Hematopoietic multipotent progenitor cell treated with erythropoietin and hydrocortisone succinate and interleukin-3 and kit ligand, for 4 days (in vitro differentiated cells): Measurements from ENCODE around the gene RNF167.
"Not testable (repeated sequence)": the region's sequence is repeated elsewhere in the genome, so short reads cannot be mapped to it uniquely, and the experiment has no call there.

Experiments
- DNase-seq: peaks from one replicate; pipeline ENCODE4 v3.0.0-alpha.2; 2015

RNF167 gene

DNA sequence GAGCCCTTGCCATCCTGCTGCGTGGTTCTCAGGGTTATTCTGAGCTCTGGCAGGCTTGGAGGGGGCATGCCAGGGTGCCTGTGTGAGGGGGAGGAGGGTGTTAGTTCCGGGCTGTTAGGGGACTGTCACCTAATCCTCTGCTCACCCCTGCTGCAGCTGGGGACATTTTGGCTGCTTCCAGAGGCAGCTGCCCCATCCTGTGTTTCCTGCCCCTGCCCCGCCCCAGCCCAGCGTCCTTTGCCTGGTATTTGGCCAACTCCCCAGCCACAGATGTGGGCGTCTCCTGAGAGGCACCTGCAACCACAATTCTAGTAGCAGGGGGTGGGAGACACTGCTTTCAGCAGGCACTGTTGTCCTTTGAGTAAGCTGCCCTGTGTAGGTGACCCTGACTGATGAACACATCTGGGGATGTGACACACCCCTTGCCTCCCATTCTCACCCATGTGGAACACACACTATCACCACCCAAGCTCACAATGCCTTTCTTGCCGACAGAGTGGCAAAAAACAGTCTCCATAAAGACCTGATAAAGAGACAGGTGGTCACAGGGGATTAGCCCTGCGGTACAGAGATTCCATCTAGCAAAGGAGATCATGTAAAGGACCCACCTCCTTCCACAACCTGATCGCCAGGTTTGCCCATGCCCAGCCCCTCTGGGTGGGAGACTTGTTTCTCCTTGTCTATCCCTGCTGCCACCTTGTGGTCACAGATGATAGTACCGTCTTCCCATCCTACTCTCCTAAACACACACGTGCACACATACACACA is 36.8 kb upstream of the RNF167 start, which contains the start of gene CHRNE:
Gene CHRNE (minus strand): TSS at position 48 of the 768 bp plus-strand sequence. CDS start 35 bp downstream, at position 13.
- peak; percentile 89 for DNase-seq

DNA sequence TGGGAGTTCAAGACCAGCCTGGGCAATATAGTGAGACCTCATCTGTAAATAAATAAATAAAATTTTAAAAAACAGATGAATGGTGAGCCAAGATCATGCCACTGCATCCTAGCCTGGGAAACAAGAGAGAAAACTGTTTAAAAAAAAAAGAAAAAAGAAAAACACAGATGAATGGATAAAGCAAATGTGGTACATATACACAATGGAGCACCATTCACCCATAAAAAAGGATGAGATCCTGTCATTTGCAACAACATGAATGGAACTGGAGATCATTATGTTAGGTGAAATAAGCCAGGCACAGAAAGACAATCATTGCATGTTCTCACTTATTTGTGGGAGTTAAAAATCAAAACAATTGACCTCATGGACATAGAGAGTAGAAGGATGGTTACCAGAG is 33.4 kb upstream of the RNF167 start:
- DNase-seq, result not testable (repeated sequence)

DNA sequence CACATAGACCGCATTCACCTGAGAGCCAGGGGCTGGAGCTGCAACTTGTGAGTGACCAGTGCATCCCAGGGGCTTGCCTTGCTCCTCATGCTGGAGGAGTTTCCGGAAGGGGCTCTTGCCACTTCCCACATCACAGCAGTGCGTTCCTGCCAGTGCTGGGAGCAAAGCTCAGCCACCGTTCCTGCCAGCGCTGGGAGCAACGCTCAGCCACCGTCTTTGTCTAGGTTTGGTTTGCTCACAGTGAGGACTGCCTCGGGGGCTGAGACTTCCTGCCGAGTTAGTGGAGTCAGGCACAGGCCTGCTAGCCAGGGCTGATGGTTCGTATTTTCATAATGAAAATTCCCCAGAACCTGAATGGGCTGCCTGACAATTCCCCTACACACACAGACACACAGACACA is 31.8 kb upstream of the RNF167 start:
- DNase-seq, result no peak

DNA sequence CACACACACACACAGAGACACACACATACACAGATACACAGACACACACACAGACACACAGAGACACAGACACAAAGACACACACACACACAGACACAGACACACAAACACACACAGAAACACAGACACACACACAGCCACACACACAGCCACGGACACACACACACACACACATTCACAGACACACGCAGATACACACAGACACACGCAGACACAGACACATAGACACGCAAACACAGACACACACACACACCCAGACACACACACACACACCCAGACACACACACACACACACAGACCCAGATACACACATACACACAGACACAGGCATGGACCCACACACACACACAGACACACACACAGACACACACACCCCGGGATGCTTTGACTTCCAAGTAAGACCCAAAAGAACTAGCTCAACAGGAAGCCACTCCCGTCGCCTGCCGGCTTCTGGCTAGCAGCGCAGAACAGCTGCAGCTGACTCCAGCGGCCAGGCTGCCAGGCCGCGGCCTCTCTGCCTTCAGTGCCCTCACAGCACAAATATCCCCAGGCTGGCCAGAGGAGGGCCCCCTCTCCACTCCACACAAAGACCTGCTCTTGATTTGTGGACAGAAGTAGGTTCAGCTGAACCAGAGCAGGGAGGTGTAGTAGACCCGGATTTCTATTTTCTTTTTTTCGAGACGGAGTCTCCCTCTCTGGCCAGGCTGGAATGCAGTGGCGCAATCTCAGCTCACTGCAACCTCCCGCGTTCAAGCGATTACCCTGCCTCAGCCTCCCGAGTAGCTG is 31.2 kb upstream of the RNF167 start:
- DNase-seq, result peak; percentile 96

DNA sequence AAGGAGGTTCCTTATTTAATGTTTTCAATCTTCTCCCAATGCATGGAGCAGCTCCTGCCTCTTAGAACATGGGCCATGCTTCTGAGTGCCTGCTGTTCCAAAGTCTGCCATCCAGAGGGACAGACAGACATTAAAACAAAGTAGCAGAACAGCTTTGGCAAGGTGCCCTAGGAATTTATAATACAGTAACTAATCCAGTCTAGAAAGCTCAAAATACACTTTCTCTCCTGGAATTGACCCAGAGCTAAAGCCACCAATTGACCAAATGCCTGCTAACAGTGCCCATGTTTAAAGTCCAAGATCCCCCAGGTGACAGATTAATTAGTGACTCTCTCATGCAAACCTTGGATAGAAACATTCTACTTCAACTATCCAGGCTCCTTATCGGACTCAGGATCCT is 26.1 kb upstream of the RNF167 start:
- no peak for DNase-seq

DNA sequence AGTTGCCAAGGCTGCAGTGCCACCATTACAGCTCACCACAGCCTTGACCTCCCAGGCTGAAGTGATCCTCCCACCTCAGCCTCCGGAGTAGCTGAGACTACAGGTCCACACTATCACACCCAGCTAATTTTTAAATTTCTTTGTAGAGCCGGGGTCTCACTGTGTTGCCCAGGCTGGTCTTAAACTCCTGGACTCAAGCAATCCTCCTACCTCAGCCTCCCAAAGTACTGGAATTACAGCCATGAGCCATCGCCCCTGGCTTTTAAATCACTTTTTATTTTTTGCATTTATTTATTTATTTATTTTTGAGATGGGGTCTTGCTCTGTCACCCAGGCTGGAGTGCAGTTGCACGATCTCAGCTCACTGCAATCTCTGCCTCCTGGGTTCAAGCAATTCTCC is 25.5 kb upstream of the RNF167 start:
- not testable (repeated sequence) for DNase-seq

DNA sequence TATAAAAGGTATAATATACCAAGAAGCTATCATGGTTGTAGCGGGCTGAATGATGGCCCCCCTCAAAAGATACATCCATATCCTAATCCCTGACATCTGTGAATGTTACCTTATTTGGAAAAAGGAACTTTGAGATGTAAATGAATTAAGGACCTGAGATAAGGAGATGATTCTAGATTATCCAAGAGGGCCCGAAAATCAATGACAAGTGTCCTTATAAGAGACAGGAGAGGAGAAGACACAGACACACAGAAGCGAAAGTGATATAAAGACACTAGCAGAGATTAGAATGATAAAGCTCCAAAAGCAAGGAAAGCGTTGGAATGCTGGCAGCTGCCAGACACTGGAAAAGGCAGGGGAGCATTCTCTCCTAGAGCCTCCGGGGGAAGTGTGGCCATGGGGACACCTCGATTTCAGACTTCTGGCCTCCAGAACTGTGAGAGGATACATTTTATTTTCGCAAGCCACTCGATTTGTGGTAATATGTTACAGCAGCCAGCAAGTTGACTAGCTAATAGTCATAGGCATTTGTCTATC is 20.5 kb upstream of the RNF167 start:
- no peak for DNase-seq

DNA sequence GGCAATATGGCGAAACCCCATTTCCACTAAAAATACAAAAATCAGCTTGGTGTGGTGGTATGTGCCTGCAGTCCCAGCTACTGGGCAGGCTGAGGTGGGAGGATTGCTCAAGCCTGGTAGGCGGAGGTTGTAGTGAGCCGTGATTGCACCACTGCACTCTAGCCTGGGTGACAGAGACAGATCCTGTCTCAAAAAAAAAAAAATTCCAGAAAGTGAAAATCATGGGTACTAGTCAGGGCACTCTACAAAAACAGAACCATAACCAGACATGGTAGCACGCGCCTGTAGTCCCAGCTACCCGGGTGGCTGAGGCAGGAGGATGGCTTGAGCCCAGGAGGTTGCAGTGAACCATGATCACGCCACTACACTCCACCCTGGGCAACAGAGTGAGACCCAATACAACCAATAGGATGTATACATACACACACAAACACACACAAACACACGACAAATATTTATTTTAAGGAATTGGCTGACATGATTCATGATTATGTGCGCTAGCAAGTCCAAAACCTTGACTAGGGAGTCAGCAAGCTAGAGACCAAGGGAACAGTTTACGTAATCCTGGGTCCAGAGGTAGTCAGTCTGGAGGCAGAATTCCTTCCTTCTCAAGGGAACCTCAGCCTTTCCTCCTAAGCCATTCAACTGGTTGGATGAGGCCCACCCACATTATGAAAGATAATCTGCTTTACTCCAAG is 19.6 kb upstream of the RNF167 start:
- DNase-seq, result peak; percentile 64

DNA sequence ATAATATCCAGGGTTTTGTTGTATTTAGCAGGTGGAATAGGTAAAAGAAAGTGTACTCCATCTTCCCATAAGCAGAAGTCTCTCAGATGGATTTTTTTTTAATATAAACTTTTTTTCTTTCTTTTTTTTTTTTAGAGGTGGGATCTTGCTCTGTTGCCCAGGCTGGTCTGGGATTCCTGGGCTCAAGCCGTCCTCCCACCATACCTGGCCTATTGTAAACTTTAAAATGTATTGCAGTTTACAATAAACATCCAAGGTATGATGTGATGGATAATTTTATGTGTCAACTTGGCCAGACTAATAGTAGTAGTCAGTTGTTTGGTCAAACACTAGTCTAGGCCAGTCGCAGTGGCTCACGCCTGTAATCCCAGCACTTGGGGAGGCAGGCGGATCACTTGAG is 18.7 kb upstream of the RNF167 start:
- DNase-seq, result no peak

DNA sequence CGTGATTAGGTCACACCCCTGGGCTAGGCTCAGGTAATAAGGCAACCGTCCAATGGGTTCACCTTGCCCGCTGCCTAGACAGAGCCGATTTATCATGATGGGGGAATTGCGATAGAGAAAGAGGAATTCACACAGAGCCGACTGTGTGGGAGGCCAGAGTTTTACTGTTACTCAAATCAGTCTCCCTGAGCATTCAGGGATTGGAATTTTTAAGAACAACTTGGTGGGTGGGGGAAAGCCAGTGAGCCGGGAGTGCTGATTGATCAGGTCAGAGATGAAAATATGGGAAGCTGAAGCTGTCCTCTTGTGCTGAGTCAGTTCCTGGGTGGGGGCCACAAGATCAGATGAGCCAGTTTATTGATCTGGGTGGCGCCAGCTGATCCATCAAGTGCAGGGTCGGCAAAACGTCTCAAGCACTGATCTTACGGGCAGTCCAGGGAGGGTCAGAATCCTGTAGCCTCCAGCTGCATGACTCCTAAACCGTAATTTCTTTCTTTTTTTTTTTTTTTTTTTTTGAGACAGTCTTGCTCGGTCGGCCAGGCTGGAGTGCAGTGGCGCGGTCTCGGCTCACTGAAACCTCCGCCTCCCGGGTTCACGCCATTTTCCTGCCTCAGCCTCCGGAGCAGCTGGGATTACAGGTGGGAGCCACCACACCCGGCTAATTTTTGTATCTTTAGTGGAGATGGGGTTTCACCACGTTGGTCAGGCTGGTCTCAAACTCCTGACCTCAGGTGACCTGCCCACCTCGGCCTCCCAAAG is 13.3 kb upstream of the RNF167 start:
- not testable (repeated sequence) for DNase-seq

DNA sequence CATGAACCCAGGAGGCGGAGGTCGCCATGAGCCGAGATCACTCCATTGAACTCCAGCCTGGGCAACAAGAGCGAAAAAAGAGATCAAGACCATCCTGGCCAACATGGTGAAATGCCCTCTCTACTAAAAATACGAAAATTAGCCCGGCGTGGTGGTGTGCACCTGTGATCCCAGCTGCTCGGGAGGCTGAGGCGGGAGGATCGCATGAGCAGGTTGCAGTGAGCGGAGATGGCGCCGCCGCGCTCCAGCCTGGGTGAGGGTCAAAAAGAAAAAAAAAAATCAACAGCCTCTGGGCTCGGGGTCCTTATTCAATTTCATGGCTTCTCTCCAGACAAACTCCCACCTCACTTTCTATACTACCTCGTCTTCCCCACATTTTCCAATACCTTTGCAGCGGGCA is 11.2 kb upstream of the RNF167 start:
- DNase-seq, result no peak

DNA sequence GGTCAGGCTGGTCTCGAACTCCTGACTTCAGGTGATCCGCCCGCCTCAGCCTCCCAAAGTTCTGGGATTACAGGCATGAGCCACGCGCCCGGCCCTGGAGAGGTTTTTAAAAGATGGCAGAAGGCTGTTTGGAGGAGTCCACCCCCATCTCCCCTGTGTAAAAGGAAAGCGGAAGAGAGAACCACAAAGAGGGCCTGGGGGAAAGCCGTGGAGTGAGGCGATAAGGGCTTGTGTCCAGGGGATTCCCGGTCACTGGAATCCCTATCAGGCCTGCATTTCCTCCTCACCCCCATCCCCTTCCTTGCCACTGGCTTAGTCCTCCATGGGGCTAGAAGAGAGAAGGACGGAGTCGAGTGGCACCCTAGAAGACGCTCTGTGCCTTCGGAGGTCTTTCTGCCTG is 8.1 kb upstream of the RNF167 start, which contains the start of gene GP1BA:
Gene GP1BA (plus strand): TSS at position 315 of the 400 bp plus-strand sequence. CDS start 328 bp downstream, outside the sequence.
- DNase-seq, result peak; percentile 69

DNA sequence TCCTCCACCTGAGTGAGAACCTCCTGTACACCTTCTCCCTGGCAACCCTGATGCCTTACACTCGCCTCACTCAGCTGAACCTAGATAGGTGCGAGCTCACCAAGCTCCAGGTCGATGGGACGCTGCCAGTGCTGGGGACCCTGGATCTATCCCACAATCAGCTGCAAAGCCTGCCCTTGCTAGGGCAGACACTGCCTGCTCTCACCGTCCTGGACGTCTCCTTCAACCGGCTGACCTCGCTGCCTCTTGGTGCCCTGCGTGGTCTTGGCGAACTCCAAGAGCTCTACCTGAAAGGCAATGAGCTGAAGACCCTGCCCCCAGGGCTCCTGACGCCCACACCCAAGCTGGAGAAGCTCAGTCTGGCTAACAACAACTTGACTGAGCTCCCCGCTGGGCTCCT is 7.3 kb upstream of the RNF167 start:
- no peak for DNase-seq

DNA sequence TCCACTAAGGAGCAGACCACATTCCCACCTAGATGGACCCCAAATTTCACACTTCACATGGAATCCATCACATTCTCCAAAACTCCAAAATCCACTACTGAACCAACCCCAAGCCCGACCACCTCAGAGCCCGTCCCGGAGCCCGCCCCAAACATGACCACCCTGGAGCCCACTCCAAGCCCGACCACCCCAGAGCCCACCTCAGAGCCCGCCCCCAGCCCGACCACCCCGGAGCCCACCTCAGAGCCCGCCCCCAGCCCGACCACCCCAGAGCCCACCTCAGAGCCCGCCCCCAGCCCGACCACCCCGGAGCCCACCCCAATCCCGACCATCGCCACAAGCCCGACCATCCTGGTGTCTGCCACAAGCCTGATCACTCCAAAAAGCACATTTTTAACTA is 6.4 kb upstream of the RNF167 start:
- DNase-seq, result no peak

DNA sequence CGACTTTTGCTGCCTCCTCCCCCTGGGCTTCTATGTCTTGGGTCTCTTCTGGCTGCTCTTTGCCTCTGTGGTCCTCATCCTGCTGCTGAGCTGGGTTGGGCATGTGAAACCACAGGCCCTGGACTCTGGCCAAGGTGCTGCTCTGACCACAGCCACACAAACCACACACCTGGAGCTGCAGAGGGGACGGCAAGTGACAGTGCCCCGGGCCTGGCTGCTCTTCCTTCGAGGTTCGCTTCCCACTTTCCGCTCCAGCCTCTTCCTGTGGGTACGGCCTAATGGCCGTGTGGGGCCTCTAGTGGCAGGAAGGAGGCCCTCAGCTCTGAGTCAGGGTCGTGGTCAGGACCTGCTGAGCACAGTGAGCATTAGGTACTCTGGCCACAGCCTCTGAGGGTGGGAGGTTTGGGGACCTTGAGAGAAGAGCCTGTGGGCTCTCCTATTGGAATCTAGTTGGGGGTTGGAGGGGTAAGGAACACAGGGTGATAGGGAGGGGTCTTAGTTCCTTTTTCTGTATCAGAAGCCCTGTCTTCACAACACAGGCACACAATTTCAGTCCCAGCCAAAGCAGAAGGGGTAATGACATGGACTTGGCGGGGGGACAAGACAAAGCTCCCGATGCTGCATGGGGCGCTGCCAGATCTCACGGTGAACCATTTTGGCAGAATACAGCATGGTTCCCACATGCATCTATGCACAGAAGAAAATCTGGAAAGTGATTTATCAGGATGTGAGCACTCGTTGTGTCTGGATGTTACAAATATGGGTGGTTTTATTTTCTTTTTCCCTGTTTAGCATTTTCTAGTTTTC is 5.7 kb upstream of the RNF167 start:
- DNase-seq, result peak; percentile 83

DNA sequence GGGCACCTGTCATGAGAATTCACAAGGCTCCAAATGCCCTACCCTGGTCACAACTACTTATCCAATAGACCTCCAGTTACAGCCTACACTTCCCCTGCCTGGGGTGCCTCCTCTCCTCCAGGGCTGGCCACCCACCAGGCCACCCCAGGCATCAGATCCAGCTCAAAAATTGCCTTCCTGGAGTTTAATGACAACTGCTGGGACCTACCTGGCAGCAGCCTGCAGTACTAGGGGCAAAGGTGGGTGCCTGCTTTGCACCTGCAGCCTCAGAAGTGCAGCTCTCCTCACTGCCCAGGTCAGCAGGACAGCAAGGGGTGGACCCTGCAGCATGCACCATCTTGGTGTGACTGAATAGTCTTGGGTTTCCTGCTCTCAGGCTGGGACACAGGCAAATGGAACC is 4.4 kb upstream of the RNF167 start:
- DNase-seq, result no peak

DNA sequence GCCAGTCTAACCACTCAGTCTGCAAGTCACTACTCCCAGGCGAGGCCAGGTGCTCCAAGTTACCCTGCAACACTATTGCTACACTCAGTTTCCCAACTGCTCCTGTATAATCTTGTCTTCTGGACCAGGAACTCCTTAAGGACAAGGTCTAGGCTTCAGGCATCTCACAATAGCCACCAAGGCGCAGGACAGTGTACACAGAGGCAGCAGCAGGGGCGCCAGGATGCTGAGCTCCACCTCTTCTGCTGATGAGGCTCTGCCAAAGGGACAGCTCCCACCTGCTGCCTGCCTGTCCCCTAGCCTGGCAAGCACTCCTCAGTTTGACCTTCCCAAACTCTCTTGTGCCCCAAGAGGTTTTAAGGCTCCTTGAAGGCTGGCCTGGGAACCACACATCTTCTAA is 3.6 kb upstream of the RNF167 start:
- DNase-seq, result no peak

DNA sequence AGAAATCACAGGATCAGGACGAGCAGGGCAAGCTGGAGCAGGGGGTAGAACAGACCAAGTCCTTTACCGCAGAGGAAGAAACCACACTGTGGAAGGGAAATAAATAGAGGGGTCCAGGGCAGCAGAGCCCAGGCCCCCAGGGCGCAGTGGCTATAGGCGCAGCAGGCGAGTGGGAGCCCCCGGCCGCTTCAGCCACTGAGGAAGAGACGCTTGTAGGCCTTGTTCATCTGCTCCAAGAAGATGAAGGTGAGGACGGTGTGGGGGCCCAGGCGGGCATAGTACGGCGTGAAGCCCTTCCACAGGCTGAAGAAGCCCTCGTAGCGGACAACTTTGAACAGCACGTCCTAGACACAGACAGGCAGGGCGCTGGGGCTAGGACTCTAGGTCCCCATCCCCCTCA is 2.5 kb upstream of the RNF167 start:
- DNase-seq, result no peak

DNA sequence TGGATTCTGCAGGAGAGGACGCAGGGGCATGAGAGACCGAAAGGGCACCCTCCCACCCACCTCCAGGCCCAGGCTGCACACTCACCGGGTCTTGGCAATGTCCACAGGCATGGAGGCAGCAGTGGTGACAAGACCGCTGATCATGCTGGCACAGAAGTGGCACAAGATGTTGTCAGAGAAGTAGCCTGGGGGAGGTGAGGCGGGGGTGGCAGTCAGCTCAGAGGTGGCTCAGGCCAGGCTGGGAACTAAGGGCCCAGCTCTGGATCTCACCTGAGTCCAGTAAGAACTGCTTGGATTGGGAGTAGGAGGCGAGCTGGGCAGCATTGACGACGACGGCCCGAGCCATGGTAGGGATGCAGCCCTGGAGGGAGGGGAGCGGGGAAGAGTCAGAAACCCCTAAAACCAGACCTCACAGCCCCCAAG is 2.0 kb upstream of the RNF167 start:
- no peak for DNase-seq

DNA sequence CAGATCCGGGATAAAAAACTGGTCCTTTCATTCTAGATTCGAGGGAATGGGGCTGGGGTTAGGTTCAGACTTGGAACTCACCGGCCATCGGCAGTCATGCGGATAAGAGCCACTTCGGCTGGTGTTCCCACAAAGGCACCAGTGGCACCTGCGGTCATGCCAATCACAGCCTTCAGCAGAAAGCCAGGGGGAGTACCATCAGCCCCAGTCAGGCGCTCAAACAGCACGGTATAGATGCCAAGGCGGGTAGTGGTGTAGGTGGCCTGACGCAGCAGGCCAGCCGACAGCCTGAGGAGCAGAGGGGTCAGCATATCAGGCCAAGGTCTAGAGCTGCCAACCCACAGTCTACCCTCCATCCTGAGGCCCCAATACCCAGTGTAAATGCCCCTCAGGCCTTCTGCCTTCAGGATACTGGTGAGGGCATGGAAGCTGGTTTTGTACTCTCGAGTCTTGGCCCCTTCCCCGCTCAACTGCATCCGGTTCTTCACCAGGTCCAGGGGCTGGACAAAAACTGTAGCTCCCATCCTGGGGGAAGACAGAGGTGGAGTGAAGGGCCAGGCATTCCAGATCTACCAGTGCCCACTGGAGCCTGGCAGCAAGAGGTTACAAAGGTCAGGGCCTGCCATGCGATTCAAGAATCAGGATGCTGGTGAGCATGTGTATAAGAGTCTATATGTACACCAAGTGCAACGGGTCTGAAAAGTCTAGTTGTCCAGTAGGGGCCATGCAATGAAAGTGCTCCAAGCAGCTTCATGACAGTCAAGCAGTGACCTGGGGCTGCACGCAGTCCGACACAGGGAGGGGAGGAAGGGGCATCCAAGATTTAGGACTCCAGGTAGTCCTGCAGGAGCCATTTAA is 1.2 kb upstream of the RNF167 start:
- DNase-seq, result peak; percentile 56

DNA sequence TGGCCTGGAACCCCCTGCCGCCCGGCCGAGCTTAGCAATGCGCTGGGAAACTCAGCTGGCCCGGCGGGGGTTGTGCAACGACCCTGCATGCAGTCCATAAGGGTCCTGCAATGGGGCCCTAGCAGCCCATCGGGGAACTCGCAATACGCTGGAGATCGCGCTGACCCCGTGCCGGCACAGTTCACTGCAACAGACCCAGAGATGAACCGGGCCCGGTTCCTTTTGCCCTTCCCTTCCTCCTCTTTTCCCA is 597 bp upstream of the RNF167 start:
- DNase-seq, result no peak
